Esophagus mucosa (tissue), 1 donor: Measurements from ENCODE around the gene TSPAN11. TPM values are rescaled to one million over a fixed set of nuclear protein-coding genes. Genes with fewer than 3 reads are reported as not detected.

Experiments used
- ATAC-seq: fragments of 200-7000 bp; cut with Tn5 transposase; one replicate; pipeline ENCODE4 v1.9.1; 2020
- total RNA-seq: library from RNA; stranded (reverse); gene quantifications from one replicate; pipeline ENCODE4 v1.2.4, GENCODE V29; 2023
- donor health status: DM: yes; HTN: yes; CAD: no.

Gene TSPAN11
- total RNA-seq, 1 donor from 2014 or later, result 0.72 TPM

DNA sequence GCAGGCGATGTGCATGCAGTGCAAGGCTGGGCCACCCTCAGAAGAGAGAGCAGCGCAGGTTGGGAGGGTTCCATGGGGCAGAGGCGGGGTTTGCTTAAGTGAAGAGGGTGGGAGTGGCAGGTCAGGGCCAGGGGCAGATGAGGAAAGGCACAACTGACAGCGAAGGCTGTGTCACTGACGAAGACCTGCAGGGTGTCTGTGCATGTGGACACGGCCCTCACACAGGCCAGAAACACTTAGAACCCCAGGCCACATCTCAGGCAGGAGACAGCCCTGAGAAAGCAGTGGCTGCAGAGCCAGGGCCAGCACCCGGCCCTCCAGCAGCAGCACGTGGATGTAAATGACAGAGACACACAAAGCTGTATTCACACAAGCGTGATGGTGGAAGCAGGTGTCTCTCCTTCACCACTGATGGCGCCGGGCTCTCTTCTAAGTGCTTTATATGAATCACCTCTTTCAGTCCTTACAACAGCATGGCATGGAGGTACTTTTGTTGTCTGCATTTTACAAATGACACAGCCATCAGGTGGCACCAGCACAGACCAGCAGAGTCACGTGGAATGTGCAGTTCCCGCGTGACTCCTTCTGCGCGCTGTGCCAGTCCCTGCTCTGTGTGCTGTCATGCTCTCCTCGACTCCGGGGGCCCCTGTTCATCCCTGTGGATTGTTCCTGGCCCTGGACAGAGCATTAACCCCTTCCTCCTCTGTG is 54.6 kb downstream of the TSPAN11 start:
- no peak for ATAC-seq

- no peak for ATAC-seq
Measured at GRCh38 chr12:30982413-30982812, 55.9 kb downstream of the TSPAN11 start.

GRCh38 chr12:30985814-30986452 is 59.4 kb downstream of the TSPAN11 start:
- peak; percentile 65 for ATAC-seq

GRCh38 chr12:30988086-30988485 is 61.5 kb downstream of the TSPAN11 start:
- no peak for ATAC-seq

GRCh38 chr12:30988646-30989286 is 62.2 kb downstream of the TSPAN11 start:
- ATAC-seq, result no peak

DNA sequence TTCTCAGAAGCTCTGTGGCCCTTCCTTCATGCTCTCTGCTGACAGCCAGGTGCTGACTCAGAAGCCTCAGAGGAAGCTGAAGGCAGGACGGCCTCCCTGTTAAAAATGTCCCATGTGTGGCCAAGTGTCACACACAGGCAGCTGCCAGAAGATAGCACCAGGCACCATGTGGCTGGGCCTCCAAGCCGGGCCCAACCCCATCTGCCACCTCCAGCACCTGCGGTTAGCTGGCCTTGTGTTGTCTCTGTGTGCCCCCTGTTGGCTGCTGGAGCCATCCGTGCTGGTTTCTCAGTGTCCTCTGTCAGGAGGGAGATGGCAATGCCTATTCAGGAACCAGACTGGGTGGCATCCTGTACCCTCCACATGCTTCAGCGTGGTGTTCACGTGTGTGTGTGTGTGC is 63.2 kb downstream of the TSPAN11 start:
- no peak for ATAC-seq

GRCh38 chr12:30990316-30990715 is 63.8 kb downstream of the TSPAN11 start:
- no peak for ATAC-seq

DNA sequence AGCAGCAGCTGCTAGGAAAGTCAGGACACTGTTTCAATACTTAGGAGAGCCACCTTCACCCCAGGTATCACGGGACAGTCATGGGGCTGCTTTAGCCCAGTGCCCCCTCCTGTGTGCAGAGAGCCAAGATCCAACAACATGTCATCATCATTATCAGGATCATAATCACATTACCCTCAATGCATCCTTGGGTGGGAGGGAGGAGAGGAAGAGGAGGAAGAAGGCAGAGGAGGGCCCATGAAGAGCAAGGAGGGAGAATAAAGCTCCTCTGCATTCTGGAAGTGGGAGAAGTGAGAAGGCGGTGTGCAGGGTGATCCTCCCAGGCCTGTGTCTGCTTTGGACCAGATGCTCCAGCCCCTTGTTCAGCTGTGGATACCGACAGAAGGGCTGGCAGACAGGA is 64.2 kb downstream of the TSPAN11 start:
- ATAC-seq, result no peak

DNA sequence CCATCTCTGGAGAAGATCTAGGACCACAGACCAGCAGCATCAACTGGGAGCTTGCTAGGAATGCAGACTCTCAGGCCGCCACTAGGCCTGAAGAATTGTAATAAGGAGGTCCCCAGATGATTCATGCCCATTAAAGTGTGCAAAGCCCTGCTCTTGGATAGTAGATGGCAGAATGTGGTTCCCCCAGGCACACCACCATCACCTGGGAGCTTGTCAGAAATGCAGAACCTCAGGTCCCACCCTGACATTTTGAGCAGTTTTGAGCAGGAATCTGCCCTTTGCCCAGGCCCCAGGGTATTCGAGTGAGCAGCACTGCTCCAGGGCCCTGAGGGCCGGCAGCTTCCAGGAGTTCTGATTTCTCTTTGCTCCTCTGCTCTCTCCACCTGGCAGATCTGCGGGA is 64.9 kb downstream of the TSPAN11 start:
- ATAC-seq, result no peak

GRCh38 chr12:30992381-30992780 is 65.8 kb downstream of the TSPAN11 start:
- ATAC-seq, result no peak

- no peak for ATAC-seq
Measured at GRCh38 chr12:30993766-30994165, 67.2 kb downstream of the TSPAN11 start.

GRCh38 chr12:30994274-30994673 is 67.7 kb downstream of the TSPAN11 start:
- no peak for ATAC-seq

DNA sequence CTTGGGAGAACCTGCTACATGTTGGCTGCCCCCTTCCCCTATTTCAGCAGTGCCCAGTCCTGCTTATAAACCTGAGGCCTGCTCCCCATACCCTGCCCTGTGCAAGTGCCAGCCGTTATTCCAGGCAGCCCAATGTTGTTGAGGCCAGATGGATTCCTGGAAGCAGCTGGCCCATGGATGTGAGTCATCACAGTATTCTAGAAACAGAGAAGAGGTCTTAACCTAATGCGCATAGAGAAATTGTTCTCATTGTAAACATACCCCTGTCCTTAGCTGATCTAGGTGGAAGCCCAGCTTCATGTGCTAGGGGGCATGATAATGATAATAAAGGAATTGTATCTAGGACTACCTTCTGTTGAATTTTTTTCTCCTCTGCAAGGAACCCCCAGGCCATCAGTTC is 69.7 kb downstream of the TSPAN11 start:
- no peak for ATAC-seq

- no peak for ATAC-seq
Measured at GRCh38 chr12:30996752-30997151, 70.2 kb downstream of the TSPAN11 start.

DNA sequence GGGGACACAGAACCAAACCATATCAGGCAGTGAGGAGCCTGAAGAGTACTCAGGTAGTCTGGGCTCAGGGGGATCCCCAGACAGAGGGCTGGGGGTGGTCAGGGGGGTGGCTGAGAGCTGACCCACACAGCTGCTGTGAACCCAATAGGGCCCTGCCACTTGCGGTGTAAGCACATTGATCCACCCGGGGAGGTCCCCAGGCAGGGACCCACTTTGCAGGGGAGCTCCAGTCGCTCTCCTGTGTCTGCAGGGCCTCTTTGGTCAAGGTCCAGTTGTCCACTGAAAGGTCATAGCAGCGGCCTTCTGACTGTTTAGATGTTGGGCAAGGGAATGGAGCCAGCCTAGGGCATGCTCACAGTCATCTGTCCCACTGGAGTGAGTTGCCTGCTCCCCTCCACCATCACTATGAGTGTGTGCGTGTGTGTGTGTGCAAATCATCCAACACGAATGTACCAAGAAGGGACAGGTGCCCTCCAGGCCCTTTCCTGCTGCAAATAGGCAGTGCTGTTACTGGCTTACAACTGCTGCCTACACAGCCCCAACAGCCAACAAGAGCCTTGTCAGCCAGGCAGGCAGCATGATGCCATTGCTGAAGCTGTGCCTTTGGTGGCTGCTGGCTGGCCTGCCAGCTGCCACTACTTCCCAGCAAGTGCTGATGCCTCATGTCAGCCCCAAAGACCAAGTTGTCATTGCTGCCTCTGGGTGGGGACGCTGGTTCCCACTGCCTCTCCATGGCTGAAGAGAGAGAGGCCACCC is 71.3 kb downstream of the TSPAN11 start:
- no peak for ATAC-seq

- no peak for ATAC-seq
Measured at GRCh38 chr12:30999011-30999410, 72.5 kb downstream of the TSPAN11 start.

DNA sequence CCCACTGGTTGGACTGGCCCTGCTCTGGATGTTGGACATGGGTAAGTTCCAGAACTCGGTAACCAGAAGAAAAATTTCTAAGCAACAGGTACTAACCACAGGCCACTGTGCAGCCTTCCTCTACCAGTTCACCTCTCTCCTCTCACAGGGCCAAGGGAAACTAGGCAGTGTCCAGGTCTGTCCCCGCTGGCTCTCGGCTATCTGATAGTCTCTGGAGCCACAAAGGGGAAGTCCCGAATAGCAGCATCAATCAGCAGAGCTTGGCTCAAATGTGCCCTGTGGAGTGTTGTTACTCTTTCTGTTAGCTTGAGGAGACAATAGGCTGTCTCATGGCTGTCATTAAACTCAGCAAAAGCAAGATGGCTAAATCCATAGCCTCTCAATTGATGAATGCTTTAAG is 73.2 kb downstream of the TSPAN11 start:
- ATAC-seq, result no peak

- ATAC-seq, result no peak
Measured at GRCh38 chr12:31000751-31001150, 74.2 kb downstream of the TSPAN11 start.

DNA sequence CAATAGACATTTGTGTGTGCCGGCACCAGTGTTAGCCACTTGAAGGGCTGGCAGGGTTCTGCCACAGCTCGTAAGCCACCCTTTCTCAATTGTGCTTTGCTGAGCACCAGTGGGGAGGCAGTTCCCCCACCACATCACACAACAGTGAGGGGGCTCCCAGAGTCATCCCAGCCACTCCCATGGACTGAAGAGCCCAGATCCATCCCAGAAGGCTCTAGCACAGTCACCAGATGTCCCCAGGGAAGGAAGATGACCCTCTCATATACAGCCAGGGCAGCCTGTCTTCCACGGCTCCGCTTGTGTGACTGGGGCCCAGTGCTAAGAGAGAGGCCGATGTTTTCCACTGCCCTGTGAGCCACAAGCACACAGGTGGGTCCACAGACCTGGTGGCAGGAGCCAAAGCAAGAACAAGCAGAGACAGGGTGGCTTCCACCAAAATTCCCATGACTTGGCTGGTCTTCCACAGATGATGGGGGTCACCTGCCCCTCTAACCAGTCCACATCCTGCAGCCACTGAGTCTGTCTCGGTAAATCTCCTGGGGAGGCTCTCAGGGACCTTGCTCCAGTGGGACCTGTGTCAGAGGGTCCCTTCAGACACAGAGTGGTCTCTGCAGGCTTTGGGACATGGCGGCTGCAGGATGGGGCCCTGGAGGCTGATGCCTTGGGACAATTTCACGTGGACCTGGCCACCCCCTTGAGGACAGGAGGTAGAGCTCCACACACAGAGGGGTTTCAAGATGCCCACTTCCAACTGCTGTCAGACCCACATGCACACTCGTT is 75.2 kb downstream of the TSPAN11 start:
- ATAC-seq, result no peak

- ATAC-seq, result no peak
Measured at GRCh38 chr12:31002361-31002725, 75.8 kb downstream of the TSPAN11 start.

DNA sequence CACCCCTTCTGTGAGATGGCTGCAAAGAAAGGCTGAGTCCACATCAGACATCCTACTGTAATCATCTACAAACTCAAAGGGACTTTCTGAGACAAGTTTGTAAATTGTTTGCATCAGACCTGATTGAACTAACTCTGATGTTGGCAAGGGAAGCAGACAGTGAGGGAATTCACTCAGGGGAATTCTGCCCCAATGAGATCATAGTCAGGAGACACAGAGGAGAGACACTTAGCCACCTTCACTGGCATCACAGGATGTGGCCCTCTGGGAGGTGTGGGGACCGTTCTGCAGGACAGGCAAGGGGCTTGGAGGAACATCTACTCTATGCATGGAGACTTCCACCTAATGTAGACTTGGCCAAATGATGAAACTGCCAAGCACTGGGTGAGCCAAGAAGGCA is 76.5 kb downstream of the TSPAN11 start:
- no peak for ATAC-seq

DNA sequence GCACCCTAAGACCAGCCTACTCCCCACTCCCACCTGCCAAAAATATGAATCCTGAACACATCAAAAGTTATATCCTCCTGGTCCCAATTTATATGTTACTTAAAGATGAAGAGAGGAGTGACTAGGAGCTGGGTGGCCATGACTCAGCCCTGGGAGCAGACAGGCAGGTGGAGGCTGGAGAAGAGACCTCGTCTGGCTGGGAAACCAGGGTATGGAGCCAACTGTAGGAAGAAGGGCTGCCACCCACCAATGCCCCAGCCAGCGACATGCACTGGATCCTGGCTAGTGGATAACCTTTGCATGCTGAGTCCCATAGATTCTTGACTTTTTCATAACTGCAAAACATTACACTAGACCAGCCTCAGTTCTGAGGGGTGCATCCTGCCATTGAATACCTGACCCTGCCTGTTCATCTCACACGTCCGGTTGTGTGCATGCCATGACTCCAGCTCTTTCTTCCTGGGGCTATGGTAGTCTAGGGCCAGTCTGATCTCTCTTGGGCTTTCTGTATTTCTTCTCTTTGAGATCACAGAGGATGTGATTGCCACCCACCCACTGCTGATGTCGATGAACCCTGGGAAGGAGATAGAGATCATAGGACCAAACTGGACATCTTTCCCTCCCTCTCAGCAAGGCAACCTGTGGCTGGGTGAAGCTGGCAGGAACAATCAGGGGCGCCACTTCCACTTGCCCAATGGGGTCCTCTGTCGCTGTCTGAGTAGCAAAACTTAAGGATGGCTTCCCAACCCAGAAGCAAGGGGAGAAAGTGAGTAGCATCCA is 77.5 kb downstream of the TSPAN11 start:
- ATAC-seq, result no peak
